Measurements from ENCODE around the gene ABLIM3.
A peak's percentile ranks its signal among the peaks of the same experiment; 100 is the strongest.

Gene ABLIM3

GRCh38 chr5:149141224-149141956 is at the start of gene ABLIM3:
Gene ABLIM3 (plus strand): TSS chr5:149141493. CDS start chr5:149142096, 603 bp downstream.
- DNase-seq (ENCODE audit: low read depth): no peak

- no peak for DNase-seq (ENCODE audit: low read depth)
Measured at GRCh38 chr5:149093625-149094024, 47.7 kb upstream of the ABLIM3 start.

DNA sequence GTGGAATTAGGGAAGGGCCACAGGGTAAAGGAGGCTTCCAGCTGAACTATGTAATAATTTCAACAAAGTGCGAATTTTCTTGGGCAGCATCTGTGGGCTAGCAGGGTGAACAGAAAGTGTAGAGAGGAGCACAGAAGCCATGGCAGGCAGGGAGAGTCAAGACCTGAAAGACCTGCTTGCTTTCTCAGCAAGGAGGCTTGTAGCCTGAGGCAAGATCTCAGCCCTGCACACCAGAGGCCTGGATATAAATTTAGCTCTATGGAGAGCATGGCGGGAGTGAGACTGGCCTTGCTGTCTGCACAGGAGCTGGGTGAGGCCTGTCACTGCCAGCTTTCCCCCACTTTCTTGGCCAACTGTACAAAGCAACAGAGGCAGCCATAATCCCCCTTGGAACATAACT is 46.3 kb upstream of the ABLIM3 start:
- no peak for DNase-seq (ENCODE audit: low read depth)

DNA sequence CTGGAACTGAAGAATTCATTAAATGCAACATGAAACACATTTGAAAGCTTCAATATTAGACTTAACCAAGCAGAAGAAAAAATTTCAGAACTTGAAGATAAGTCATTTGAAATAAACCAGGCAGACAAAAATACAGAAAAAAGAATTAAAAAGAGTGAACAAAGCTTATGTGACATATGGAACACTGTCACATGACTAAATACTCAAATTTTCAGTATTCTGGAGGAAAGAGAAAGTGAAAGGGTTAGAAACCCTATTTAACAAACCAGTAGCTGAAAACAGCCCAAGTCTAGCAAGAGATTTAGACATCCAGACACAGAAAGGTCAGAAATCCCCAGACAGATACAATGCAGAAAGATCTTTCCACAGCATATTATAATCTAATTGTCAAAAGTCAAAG is 41.4 kb upstream of the ABLIM3 start:
- DNase-seq (ENCODE audit: low read depth): no peak

DNA sequence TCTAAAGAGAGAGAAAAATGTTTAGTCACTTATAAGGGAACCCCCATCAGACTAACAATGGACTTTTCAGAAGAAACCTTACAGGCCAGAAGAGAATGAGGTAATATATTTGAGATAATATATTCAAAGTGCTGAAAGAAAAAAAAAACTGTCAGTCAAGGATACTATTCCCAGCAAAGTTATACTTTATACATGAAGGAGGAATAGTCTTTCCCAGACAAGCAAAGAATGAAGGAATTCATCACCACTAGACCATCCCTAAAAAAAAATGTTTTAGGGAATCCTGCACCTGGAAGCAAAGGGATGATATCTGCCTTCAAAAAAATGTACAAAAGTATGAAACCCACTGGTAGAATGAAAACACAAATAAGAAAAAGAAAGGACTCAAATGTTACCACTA is 41.0 kb upstream of the ABLIM3 start:
- DNase-seq (ENCODE audit: low read depth): no peak

- no peak for DNase-seq (ENCODE audit: low read depth)
Measured at GRCh38 chr5:149108651-149109280, 32.5 kb upstream of the ABLIM3 start.

GRCh38 chr5:149110406-149110805 is 30.9 kb upstream of the ABLIM3 start:
- no peak for DNase-seq (ENCODE audit: low read depth)

GRCh38 chr5:149113669-149114068 is 27.6 kb upstream of the ABLIM3 start:
- DNase-seq (ENCODE audit: low read depth): no peak

DNA sequence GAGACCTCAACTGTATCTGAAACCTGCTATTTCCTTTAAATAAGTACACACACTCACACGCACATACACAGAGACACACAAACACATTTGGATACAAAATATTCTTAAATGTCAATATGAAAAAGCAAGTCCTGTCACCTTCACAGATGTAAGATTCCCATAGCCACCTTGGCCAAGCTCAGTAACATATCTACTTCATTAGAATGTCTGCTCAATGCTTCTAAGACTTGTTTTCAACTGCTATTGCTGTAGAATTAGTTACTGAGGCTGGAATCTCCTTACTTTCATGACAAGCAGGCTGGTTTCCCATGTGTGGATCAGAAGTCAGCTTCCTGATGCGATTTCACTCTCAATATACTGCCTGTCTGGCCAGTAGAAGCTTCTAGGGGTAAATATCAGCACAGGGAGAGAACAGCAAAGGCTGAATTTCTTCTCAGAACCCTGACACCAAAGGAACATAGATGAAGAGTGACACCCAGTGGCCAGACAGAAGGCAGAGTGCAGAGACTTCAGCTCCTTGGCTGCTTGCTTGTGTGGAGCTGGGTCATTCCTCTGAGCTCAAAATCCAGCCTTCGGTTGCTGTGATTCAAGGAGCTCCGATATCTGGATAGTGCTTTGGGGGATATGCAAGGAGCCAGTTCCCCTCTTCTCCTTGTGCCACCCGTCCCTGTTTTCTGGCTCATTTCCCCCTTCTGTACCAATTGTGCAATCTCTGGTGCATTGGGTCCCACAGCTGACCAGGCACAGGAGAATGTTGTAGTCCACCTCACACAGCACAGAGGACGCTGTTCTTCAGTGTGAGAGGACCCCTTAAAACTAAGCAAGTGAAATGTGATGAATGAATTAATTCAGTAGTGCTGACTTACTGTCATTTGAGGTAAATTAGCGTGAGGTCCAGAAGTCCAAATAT is 26.6 kb upstream of the ABLIM3 start:
- peak; percentile 68 for DNase-seq (ENCODE audit: low read depth)

DNA sequence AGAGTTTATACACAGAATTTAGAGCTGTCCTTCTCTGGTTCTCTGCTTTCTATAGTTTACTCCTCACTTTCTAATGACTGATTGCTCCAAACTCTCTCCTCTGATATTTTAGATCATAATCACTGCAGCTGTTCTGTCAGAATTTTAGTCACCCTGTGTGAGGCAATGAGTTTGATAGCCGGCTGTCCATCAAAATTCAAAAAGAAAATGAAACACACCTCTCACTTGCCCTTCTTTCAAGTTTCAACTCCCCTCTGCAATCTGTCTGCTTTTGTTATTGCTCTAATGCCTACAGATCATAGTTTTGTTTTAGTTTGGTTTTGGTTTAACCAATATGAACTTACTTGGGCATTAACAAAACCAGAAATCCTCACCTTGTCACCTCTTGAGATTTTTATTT is 23.3 kb upstream of the ABLIM3 start:
- no peak for DNase-seq (ENCODE audit: low read depth)

- DNase-seq (ENCODE audit: low read depth): no peak
Measured at GRCh38 chr5:149118463-149118862, 22.8 kb upstream of the ABLIM3 start.

GRCh38 chr5:149121145-149121544 is 20.1 kb upstream of the ABLIM3 start:
- no peak for DNase-seq (ENCODE audit: low read depth)

GRCh38 chr5:149123211-149123610 is 18.1 kb upstream of the ABLIM3 start:
- DNase-seq (ENCODE audit: low read depth): no peak

DNA sequence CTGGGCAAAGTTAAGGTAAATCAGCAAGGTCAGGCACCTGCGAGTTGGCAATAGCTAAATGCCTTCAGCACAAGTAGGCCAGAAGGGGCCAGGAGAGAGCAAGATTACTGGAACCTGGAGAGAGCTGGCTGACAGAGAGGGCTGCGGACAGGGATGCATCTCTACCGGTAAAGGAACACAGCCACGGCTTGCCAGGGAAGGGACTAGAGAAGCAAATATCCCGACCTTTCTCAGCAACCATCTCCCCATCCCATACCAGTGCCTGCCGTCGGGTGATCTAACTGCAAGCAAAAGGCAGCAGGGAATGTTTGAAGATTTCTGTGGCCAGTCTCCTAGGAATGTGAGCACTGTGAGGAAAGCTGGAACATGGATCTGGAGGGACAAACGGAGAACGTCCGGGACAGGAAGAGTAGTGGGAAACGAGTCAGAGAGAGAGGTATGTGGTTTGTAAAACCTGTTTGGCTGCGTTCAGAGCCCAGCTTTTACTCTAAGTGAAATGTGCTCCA is 15.9 kb upstream of the ABLIM3 start:
- DNase-seq (ENCODE audit: low read depth): no peak

DNA sequence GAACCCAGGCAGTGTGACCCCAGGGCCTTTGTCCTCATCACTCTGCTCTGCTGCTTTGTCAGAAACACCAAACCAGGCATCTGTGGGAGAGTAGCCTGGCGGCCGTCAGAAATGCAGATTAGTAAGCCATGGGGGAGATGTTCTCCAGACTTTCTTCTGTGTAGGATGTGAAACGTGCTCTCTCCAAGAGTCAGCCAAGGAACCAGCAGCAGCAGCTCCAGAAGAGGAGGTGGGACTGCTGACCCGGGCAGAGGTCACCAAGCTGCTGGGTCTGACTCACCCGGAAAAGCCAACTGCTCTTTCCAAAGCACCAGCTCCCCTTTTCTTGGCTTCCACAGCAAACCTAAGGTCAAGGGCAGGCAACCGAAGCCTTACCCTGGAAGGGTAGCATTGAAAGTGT is 14.4 kb upstream of the ABLIM3 start:
- DNase-seq (ENCODE audit: low read depth): no peak

GRCh38 chr5:149127394-149127955 is 13.8 kb upstream of the ABLIM3 start:
- no peak for DNase-seq (ENCODE audit: low read depth)

GRCh38 chr5:149128023-149128875 is 13.0 kb upstream of the ABLIM3 start:
- DNase-seq (ENCODE audit: low read depth): no peak

DNA sequence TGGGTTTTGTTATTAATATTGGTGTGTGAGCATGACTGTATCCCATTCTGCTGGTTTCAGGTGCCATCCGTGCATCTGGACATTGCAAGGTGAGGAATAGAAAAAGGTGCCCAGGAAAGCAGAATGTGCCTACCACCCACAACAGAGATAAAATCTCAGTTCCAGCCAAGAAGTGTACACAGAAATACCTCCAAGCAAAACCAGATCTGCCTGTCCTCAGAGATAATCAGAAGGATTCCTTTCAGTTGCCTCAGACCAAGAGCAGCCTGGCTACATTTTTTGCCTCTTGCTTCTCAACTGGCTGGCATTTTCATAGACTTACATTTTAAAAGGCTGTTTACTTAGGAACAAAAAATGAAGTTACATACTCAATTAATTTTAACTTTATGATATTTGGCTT is 12.1 kb upstream of the ABLIM3 start:
- DNase-seq (ENCODE audit: low read depth): no peak

- no peak for DNase-seq (ENCODE audit: low read depth)
Measured at GRCh38 chr5:149130121-149130914, 11.0 kb upstream of the ABLIM3 start.

DNA sequence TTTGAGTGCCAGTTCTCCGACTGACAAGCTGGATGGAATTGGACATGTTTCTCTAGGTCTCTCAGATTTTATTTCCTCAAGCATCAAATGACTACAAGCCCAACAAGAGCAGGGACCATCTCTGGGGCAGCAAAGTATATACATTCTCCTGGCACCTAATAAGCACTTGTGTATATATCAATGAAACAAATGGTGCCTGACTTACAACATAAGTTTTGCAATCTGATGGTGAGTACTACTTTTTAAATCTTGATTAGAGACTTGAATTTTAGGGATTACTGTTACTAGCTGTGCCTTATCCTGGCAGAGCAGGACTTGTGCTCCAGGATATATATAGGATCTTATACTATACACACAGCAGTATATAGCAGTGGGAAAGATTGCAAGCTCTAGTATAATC is 8.8 kb upstream of the ABLIM3 start:
- no peak for DNase-seq (ENCODE audit: low read depth)

Measured in GM04504 (cell line).